ENCODE data around the gene THOP1. TPM values are rescaled to one million over a fixed set of nuclear protein-coding genes. Genes with fewer than 3 reads are reported as not detected.

The THOP1 gene
- total RNA-seq, 4 donors from 2014 or later, result 5.9 to 51.8 (median 25.2) TPM

DNA sequence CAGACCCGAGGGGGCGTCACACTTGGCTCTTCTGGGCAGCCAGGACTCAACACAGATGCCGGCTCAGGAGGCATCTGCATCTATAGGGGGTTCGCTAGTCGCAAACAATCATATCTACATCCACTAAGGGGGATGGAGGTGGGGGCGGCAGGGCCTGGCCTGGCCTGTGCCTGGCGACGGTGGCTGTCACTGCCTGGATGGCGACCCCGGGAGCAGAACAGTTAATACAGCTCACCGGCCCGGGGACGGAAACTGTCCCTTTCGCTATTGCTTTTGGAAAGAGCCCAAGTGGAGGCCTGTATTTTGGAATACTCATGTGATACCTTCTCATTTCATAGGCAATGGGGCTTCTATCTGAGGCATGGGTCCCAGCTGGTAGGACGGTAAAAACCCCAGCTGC, 19.9 kb upstream of the THOP1 start:
- peaks cover 0 to 3% of the 10 kb centered on the region in 2 donors for H3K4me1 ChIP-seq
- H3K36me3 ChIP-seq, result no peaks in the 10 kb centered on the region
- intact Hi-C loops (cut with DNase I; ENCODE audit: low total_unique reads), result no loop called here
- TF ChIP-seq POLR2A (IDR thresholded peaks at IDR 0.05), result no peak
- TF ChIP-seq, protein P1, sequence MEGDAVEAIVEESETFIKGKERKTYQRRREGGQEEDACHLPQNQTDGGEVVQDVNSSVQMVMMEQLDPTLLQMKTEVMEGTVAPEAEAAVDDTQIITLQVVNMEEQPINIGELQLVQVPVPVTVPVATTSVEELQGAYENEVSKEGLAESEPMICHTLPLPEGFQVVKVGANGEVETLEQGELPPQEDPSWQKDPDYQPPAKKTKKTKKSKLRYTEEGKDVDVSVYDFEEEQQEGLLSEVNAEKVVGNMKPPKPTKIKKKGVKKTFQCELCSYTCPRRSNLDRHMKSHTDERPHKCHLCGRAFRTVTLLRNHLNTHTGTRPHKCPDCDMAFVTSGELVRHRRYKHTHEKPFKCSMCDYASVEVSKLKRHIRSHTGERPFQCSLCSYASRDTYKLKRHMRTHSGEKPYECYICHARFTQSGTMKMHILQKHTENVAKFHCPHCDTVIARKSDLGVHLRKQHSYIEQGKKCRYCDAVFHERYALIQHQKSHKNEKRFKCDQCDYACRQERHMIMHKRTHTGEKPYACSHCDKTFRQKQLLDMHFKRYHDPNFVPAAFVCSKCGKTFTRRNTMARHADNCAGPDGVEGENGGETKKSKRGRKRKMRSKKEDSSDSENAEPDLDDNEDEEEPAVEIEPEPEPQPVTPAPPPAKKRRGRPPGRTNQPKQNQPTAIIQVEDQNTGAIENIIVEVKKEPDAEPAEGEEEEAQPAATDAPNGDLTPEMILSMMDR (IDR thresholded peaks at IDR 0.05), result no peak
- H3K9me3 ChIP-seq, result no peaks in the 10 kb centered on the region
- DNase-seq, result no peak
- H3K27ac ChIP-seq, result no peak overlapping the region
- no peak overlapping the region for H3K4me3 ChIP-seq
- no peaks in the 10 kb centered on the region for H3K27me3 ChIP-seq

DNA sequence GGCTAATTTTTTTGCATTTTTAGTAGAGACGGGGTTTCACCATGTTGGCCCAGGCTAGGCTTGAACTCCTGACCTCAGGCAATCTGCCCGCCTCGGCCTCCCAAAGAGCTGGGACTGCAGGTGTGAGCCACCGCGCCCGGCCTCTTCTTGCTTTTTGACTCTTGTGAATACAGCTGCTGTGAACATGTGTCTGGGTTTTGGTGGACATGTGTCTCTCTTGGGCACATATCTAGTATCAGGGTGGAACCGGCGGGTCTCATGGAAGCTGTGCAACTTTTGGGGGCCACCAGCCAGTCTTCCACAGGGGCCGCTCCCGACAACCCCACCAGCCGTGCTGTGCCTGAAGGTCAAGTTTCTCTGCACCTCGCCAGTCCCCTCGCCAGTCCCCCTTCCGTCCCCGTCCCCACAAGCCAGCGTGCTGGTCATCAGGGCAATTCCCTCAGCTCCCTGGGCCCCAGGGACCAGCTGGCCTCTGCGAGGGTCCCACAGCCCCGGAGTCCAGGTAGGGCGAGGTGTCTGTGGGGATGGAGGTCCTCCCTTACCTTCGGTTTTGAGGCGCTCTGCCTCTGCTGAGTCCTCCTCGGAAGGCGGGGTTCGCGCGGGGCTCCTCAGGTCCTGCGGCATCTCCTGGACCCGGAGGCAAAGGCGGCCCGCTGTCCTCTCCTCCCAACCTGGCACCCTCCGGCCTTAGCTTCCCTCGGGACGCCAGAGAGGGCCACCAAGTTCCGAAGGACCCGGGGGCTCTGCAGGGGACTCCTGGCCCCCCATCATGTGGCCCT, 18.5 kb upstream of the THOP1 start:
- intact Hi-C loops (cut with DNase I; ENCODE audit: low total_unique reads), result no loop called here
- H3K9me3 ChIP-seq, result no peaks in the 10 kb centered on the region
- TF ChIP-seq POLR2A (IDR thresholded peaks at IDR 0.05), result no peak
- TF ChIP-seq, protein P1 (IDR thresholded peaks at IDR 0.05), result no peak
- H3K4me1 ChIP-seq, result peaks cover 0 to 4% of the 10 kb centered on the region in 2 donors
- no peak overlapping the region for H3K27ac ChIP-seq
- no peak for DNase-seq
- H3K27me3 ChIP-seq, result no peaks in the 10 kb centered on the region
- no peaks in the 10 kb centered on the region for H3K36me3 ChIP-seq
- no peak overlapping the region for H3K4me3 ChIP-seq

DNA sequence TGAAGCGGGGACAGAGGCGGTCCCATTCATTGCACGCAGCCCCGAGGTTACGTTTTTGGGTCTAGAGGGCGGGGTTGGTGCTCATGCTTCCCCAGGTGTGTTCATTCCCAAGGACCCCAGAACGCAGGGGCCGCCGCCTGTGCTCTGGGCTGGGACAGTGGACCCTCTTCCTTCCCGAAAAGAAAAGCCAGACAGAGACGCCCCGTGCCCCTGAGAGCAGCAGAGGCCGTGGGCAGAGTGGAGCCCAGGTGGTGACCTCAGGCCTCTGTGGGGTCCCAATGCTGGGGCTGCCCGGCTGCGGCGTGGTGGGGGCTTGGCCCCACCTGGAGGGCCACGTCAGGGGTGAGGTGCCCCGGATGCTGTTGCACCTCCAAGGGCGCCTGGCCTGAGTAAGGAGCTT, 17.6 kb upstream of the THOP1 start:
- DNase-seq, result no peak
- no peak overlapping the region for H3K4me3 ChIP-seq
- intact Hi-C loops (cut with DNase I; ENCODE audit: low total_unique reads), result no loop called here
- no peaks in the 10 kb centered on the region for H3K9me3 ChIP-seq
- TF ChIP-seq POLR2A (IDR thresholded peaks at IDR 0.05), result no peak
- TF ChIP-seq, protein P1 (IDR thresholded peaks at IDR 0.05), result no peak
- no peak overlapping the region for H3K27ac ChIP-seq
- H3K27me3 ChIP-seq, result no peaks in the 10 kb centered on the region
- no peaks in the 10 kb centered on the region for H3K36me3 ChIP-seq
- H3K4me1 ChIP-seq, result peaks cover 0 to 4% of the 10 kb centered on the region in 2 donors

DNA sequence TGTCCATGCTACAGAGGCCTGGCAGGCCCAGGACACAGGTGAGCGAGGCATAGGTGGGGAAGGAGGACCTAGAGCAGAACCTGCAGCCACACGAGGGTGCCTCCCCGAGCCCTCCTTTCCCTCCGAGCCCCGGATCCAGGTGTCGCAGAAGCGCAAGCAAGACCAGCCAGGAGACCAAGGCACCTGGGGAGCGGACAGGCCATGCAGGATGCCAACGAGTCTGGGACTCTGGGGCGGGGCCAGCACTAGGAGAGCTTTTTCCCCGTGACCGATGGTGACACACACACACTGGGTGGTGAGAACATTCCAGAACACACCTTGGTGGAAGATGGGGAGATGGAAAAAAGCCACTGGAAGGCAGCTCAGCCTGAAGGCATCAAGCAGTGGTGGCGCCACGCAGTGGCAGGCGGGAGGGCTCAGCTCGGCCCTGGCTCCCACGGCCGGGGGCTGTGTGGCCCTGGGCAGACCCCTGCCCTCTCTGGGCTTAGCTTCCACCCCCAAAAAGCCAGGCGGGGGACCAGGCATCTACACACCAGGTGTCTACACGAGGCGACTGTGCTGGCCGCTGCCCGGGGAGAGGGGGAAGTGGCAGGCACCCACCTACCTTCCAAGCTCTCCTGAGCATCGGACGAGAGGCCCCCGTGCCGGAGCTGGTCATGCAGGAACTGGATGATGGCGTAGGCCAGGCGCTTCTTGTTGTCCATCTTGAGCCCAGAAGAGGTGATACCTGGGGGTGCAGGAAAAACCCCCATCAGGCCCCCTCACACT, 16.8 kb upstream of the THOP1 start:
- Histone ChIP-seq H3K27ac (no peak overlapping the region), H3K9me3 (no peaks in the 10 kb centered on the region), H3K4me3 (no peak overlapping the region), H3K36me3 (no peaks in the 10 kb centered on the region), H3K4me1 (peaks cover 0 to 4% of the 10 kb centered on the region in 2 donors), H3K27me3 (no peaks in the 10 kb centered on the region)
- intact Hi-C loops (cut with DNase I; ENCODE audit: low total_unique reads), result no loop called here
- TF ChIP-seq POLR2A (IDR thresholded peaks at IDR 0.05), result no peak
- TF ChIP-seq, protein P1 (IDR thresholded peaks at IDR 0.05), result no peak
- no peak for DNase-seq

DNA sequence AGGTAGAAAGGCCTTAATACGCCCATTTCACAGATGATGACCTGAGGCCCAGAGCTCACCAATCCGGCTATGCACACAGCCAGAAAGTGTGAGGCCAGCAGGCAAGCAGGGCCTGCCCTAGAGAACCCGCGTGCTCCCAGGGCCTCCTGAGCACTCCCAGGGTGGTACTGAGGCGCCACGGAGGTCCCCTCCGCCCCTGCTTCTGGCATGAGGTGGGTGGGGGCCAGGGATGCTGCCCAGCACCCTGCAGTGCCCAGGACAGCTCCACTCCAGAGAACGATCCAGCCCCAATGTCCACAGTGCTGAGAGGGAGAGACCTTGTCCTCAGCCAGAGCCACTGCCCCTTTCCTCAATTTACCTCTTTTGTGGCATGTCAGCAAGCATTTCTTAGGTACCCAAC, 16.1 kb upstream of the THOP1 start:
- no peak overlapping the region for H3K4me3 ChIP-seq
- H3K27me3 ChIP-seq, result no peaks in the 10 kb centered on the region
- H3K9me3 ChIP-seq, result no peaks in the 10 kb centered on the region
- intact Hi-C loops (cut with DNase I; ENCODE audit: low total_unique reads), result no loop called here
- no peak for TF ChIP-seq POLR2A (IDR thresholded peaks at IDR 0.05)
- TF ChIP-seq, protein P1 (IDR thresholded peaks at IDR 0.05), result no peak
- peaks cover 0 to 4% of the 10 kb centered on the region in 2 donors for H3K4me1 ChIP-seq
- no peaks in the 10 kb centered on the region for H3K36me3 ChIP-seq
- H3K27ac ChIP-seq, result no peak overlapping the region
- no peak for DNase-seq

Data from uterus (tissue), 4 donors.